Measurements from ENCODE around the gene AUTS2.

The AUTS2 gene

DNA sequence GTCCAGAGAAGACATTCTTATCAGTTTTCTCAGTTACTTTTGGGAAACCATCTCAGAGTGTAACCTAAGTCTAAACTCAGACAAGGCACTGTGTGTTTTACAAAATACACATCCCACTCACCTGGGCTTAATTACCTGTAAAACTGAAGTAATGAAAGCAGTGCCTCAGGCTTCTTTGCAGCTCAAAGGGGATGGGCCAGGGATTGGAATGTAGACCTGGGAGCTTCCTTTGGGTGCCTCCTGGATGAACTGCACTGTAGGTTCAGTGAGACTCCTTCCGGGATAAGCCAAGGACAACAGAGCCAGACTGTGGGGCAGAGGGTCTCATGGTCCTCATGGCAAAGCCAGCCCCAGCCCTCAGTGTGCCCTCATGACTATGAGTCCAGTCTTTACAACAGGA, 861.3 kb downstream of the AUTS2 start:
- Histone ChIP-seq H3K4me3 (no peak overlapping the region), H3K27ac (no peak overlapping the region)

DNA sequence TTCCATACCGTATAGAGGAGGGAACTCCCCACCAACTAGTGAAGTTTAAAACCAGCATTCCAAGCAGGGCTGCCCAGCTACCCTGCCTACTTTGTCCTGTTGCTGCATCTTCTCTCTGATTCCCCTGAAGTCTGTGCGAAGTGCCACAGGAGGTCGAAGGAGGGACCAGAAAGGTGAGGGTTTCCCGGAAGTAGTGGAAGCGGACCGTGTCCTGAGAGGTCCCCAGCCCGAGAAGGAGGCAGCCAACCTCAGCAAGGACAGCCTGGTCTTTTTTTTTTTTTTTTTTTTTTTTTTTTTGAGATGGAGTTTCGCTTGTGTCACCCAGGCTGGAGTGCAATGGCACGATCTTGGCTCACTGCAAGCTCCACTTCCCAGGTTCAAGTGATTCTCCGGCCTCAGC, 861.8 kb downstream of the AUTS2 start:
- H3K4me3 ChIP-seq: no peak overlapping the region
- H3K27ac ChIP-seq: no peak overlapping the region

GRCh38 chr7:70460562-70460961, 862.3 kb downstream of the AUTS2 start:
- no peak overlapping the region for H3K27ac ChIP-seq
- H3K4me3 ChIP-seq: no peak overlapping the region

- Histone ChIP-seq H3K4me3 (no peak overlapping the region), H3K27ac (no peak overlapping the region)
Measured at GRCh38 chr7:70463352-70463938, 865.2 kb downstream of the AUTS2 start.

DNA sequence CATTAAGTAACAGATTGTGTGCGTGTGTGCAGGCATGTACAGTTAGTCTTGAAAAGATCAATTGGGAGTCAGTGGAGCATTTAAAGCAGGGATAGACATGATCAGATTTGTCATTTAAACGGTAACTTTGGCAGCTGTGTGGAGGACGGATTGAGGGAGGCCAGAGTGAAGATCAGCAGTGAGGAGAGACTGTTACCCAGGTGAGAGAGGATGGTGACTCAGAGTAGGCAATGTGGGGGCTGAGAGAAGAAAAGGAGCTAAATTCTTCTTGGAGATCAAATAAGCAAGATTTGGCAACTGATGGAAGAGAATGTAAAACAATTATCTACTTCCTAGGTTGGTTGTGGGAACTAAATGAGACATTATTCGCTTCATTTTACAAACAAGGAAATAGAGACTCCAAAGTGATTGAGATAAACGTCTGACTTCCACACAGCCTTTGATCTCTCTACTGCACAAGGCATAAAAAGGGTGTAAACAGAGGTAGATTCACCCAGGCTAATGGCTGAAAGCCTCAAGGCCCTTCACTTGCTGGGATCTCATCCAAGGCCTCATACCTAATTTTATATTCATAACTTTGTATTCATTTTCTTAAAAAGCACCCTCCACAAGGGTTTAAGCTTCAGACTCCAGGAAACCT, 868.6 kb downstream of the AUTS2 start:
- Histone ChIP-seq H3K27ac (no peak overlapping the region), H3K4me3 (no peak overlapping the region)

DNA sequence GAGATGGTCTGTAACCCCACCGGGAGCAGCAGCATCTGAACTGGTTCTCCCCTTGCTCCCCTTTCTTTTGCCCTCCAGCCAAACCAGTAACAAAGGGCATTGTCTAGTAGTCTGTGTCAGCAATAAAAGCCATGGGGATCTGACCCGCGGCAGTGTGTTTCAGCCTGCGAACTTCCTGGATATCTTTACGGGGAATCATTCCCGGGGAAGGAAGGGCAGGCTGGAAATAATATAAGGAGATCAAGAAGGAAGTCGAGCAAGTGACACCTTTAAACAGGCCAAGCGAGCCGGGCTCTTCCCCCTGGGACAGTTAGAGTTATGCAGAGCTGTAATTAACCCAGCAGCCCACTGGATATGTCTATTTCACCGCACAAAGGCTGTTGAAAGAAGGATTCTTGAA, 872.5 kb downstream of the AUTS2 start:
- no peak overlapping the region for H3K27ac ChIP-seq
- H3K4me3 ChIP-seq: no peak overlapping the region

GRCh38 chr7:70472601-70473237, 874.4 kb downstream of the AUTS2 start:
- peak overlapping the region in 4 of 21 experiments; percentile 43 to 70 (median 50) for H3K27ac ChIP-seq
- H3K4me3 ChIP-seq: no peak overlapping the region

- H3K27ac ChIP-seq: no peak overlapping the region
- H3K4me3 ChIP-seq: no peak overlapping the region
Measured at GRCh38 chr7:70474639-70475234, 876.5 kb downstream of the AUTS2 start.

- no peak overlapping the region for H3K27ac ChIP-seq
- no peak overlapping the region for H3K4me3 ChIP-seq
Measured at GRCh38 chr7:70477036-70478010, 879.0 kb downstream of the AUTS2 start.

DNA sequence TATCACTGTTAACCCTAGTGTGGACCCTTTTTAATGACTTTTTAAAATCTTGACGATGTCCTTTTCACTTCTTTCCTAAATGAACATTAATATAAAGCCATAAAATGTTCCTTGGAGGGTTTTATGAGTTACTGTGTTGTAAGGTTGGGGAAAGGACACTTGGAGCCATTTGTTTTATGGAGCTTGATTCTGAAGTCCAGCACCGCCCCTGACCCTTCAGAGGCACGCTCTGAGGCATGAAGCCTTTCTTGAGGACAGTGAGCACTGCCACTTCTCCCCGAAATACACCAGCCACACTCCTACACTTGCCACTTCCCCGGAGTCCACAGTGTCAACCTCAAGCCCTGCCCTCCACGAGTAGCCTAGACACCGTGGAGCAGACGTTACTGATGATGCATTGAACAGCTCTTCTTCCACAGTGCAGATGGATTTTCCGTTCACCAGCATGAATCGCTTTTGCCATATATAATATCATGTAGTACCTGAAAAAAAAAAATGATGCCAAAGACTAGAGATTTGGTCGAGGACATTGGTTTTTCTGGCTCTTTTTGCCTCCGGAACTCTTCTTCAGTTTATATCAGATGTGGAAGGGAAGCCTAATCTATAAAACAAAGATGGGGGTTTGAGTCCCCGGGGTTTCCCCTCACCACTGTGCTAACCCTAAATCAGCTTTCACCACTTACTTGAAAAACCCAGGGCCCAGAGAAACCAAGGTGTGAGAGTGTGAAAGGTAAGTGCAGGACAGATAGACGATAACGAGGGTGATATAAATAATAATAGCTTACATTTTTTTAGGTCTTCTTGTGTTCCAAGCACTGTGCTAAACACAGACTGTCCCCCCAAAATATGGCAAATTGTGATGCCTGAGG, 881.1 kb downstream of the AUTS2 start:
- Histone ChIP-seq H3K4me3 (no peak overlapping the region), H3K27ac (no peak overlapping the region)

- H3K27ac ChIP-seq: peak overlapping the region in 4 of 21 experiments; percentile 7 to 31 (median 24)
- no peak overlapping the region for H3K4me3 ChIP-seq
Measured at GRCh38 chr7:70480927-70481569, 882.8 kb downstream of the AUTS2 start.

DNA sequence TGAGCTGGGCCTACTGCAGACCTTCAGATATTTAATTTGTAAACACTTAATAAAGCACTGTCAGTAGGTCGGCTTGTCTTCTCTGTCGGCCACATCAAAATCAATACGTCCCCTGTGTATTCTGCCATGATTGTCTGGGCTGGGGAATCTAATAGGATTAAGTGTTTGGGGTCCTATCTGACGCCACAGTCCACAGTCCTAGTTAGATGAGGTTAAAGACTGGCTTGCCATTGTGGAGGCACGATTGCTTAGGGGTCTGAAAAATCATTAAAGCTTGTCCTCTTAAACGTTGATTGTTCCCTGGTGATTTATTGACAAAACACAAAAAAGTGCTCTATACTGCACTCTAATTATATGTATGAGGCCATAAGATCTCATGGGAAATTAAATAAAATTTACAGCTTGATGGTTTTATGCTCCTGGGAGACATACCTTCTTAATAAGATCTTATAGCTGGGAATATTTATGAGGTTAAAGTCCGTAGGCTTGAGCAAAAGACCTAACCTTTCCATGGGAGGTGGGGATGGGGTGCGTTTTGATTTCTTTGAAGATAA, 883.4 kb downstream of the AUTS2 start:
- Histone ChIP-seq H3K4me3 (no peak overlapping the region), H3K27ac (peak overlapping the region in 2 of 21 experiments; percentile 17 to 30)

DNA sequence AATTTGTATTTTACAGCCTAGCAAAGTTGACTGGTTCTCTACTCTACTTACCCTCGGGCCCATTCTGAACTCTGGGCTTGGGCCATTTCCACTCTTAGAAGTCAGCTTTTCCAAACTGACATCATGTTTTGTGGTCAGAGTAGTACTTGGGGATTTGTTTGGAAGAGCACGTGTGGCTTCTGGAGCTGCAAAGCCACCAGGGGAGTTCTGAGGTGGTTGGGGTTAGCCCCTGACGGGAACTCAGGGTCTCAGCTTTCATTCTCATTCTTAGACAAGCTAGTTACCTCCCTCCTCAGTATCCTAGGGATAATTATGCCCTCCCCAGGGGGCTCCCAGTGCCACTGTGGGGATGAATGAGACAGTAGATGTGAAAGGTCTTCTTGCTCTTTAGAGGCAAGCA, 886.0 kb downstream of the AUTS2 start:
- Histone ChIP-seq H3K4me3 (no peak overlapping the region), H3K27ac (no peak overlapping the region)

DNA sequence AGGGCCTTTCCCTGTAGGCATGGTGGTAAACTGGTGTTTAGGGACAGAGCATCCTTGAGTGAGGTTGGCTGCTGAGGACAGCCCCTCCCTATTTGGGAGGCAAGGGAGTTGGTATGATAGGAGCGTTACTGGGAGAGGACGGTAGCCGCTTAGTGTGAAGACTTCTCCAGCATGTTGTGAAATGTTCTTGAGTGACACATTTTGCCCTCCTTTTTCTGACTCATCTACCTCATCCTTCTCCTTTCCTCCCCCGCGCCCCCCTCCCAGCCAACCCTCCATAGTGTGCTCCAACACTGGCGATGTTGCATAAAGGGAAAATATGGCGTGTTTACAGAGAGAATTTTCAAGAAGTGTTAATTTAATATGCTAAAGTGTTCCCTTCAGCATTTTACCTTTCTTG, 888.7 kb downstream of the AUTS2 start:
- Histone ChIP-seq H3K4me3 (no peak overlapping the region), H3K27ac (no peak overlapping the region)

GRCh38 chr7:70487428-70487827, 889.2 kb downstream of the AUTS2 start:
- Histone ChIP-seq H3K27ac (no peak overlapping the region), H3K4me3 (no peak overlapping the region)

DNA sequence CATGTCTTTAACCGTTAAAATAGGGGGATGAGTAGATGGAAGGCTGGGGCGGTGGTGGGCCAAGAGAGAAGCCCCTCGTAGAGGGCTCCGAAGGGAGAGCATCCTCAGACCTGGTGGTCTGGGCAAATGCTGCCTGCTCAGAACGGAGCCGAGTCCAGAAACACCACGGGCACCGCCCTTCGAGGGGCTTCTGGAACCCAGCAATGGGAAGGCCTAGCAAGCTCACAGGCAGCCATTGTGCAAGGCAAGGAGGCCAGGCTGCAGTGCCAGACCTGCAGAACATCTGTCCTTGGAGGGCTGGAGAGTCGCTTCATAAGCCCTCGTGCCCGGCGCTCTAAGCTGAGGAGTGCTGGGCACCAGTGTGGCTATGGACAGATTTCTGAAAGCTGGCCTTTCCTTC, 889.6 kb downstream of the AUTS2 start:
- Histone ChIP-seq H3K4me3 (no peak overlapping the region), H3K27ac (no peak overlapping the region)

DNA sequence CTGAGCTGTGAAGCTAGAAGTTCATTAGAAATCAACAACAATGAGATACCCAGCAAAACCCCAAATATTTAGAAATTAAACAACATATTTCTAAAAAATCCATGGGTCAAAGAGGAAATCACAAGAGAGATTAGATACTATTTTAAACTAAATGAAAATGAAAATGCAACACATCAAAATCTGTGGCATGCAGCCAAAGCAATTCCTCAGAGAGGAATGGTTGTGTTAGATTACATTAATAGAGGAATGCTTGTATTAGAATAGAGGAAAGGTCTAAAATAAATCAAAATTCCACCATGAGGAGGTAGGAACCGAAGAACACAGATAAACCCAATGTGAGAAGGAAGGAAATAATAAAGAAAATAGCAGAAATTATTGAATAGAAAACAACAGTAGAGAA, 891.5 kb downstream of the AUTS2 start:
- H3K27ac ChIP-seq: no peak overlapping the region
- H3K4me3 ChIP-seq: no peak overlapping the region

GRCh38 chr7:70492625-70493024, 894.4 kb downstream of the AUTS2 start:
- Histone ChIP-seq H3K27ac (no peak overlapping the region), H3K4me3 (no peak overlapping the region)
